Measurements from ENCODE around the gene APOA5. TPM values are rescaled to one million over a fixed set of nuclear protein-coding genes. Genes with fewer than 3 reads are reported as not detected.

The APOA5 gene, protein sequence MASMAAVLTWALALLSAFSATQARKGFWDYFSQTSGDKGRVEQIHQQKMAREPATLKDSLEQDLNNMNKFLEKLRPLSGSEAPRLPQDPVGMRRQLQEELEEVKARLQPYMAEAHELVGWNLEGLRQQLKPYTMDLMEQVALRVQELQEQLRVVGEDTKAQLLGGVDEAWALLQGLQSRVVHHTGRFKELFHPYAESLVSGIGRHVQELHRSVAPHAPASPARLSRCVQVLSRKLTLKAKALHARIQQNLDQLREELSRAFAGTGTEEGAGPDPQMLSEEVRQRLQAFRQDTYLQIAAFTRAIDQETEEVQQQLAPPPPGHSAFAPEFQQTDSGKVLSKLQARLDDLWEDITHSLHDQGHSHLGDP
- 0.03 TPM for polyA plus RNA-seq (2013, experiment 1 of 2)
- polyA plus RNA-seq (2013, experiment 2 of 2): not detected

DNA sequence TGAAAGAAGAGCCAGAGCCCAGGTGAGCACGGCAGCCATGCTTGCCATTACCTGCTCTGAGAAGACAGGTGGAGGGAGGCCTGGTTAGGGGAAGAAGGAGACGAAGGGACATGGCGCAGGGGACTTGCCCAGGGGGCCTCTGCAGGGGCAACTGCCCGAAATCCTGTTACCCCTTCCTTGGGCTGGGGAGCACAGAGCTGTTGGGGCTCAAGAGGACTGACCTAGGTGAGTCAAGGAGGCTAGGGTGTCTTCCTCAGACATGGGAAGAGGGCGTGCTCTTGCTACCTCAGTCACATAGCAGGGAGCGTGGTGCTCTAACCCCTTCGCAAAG is at the start of gene APOA5:
Gene APOA5 (minus strand): TSS at position 67 of the 331 bp plus-strand sequence. CDS start 19 bp downstream, at position 48.
- no peak within 1 kb of the TSS for H3K4me3 ChIP-seq (ENCODE audit: low read length in 2 of 2)
- H3K36me3 ChIP-seq (replicated peaks in 1 of 2; ENCODE audit: control insufficient read depth in 2 of 2, insufficient read depth in 2 of 2, low read length in 2 of 2): peaks cover 0 to 3% of the 10 kb centered on the region in 2 donors
- H2BK120ac ChIP-seq (ENCODE audit: low read depth, low read length): no peak within 1 kb of the TSS
- peak within 1 kb of the TSS; percentile 95 for H2BK15ac ChIP-seq (ENCODE audit: low read length)
- no peak for DNase-seq (ENCODE audit: low spot score)
- WGBS, 2 donors (ENCODE audit: extremely low coverage in 2 of 2, insufficient read length in 2 of 2, insufficient replicate concordance in 1 of 2): no CpG with 5 or more reads among the region's 7 CpGs
- peak within 1 kb of the TSS; percentile 76 for H3K18ac ChIP-seq (ENCODE audit: low read length)
- H4K91ac ChIP-seq (ENCODE audit: low read depth, low read length, poor library complexity): peak within 1 kb of the TSS; percentile 19
- H4K8ac ChIP-seq (ENCODE audit: low read depth, low read length): no peak within 1 kb of the TSS
- H3K27me3 ChIP-seq (ENCODE audit: control insufficient read depth in 3 of 3, insufficient read depth in 3 of 3, low read depth in 1 of 3, low read length in 3 of 3): peaks cover 0 to 12% (median 3%) of the 10 kb centered on the region in 3 experiments
- no peak within 1 kb of the TSS for H3K14ac ChIP-seq (ENCODE audit: low read length)
- H2BK5ac ChIP-seq (ENCODE audit: low read length): peak within 1 kb of the TSS; percentile 33
- no peak within 1 kb of the TSS for H3K4ac ChIP-seq (ENCODE audit: low read length)
- H3K4me1 ChIP-seq (ENCODE audit: control insufficient read depth in 2 of 2, insufficient read depth in 1 of 2, low read depth in 1 of 2, low read length in 2 of 2): peaks cover 7 to 17% of the 10 kb centered on the region in 2 donors
- H3K23ac ChIP-seq (ENCODE audit: low read depth, low read length, poor library complexity): peak within 1 kb of the TSS; percentile 37
- H2AK5ac ChIP-seq (ENCODE audit: low read depth, low read length): peak within 1 kb of the TSS; percentile 49
- H3K4me2 ChIP-seq (ENCODE audit: insufficient read depth, low read length, poor library complexity, severe bottlenecking): peak within 1 kb of the TSS; percentile 27
- no peak within 1 kb of the TSS for H3K9ac ChIP-seq (ENCODE audit: low read depth, low read length, poor library complexity)
- H2BK12ac ChIP-seq (ENCODE audit: low read length): no peak within 1 kb of the TSS
- H3K9me3 ChIP-seq (replicated peaks in 1 of 2; ENCODE audit: control insufficient read depth in 2 of 2, insufficient read depth in 1 of 2, low read depth in 1 of 2, low read length in 2 of 2): no peaks in the 10 kb centered on the region
- no peak within 1 kb of the TSS for H3K27ac ChIP-seq (replicated peaks; ENCODE audit: low read length)
- H2AFZ ChIP-seq (ENCODE audit: low read length): peak within 1 kb of the TSS; percentile 84
- no peaks in the 10 kb centered on the region for H3K79me1 ChIP-seq (ENCODE audit: low read depth, low read length)

DNA sequence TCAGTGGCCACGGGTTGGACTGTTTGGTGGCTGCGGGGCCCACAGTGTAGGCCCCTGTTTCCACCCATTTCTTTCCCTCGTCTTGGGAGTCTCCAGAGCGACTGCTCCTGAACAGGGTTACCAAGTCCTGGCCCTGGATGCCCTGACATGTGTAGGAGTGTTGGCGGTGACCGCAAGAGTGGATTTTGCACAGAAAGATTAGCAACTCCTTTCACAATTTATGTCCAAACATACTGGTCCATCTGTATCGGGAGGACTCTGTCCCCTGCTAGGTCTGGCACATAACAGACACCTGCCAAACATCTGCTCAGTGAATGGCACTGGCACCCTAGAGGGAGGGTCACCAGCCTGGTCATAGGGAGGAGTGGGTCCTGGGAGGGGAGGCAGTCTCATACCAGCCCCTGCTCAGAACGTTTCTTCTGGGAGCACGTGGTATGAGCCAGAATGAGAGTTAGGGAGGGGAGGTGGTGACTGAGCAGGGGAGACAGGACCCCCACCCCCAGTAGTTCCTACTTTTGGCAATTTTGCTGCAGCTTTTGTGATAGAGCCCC is 49.1 kb upstream of the APOA5 start:
- H2BK15ac ChIP-seq (ENCODE audit: low read length): no peak overlapping the region
- H3K79me1 ChIP-seq (ENCODE audit: low read depth, low read length): no peaks in the 10 kb centered on the region
- H3K9me3 ChIP-seq (replicated peaks in 1 of 2; ENCODE audit: control insufficient read depth in 2 of 2, insufficient read depth in 1 of 2, low read depth in 1 of 2, low read length in 2 of 2): no peaks in the 10 kb centered on the region
- no CpG with 5 or more reads among the region's 9 CpGs for WGBS, 2 donors (ENCODE audit: extremely low coverage in 2 of 2, insufficient read length in 2 of 2, insufficient replicate concordance in 1 of 2)
- no peak overlapping the region for H3K14ac ChIP-seq (ENCODE audit: low read length)
- no peak for DNase-seq (ENCODE audit: low spot score)
- H2BK12ac ChIP-seq (ENCODE audit: low read length): no peak overlapping the region
- H3K4me1 ChIP-seq (ENCODE audit: control insufficient read depth in 2 of 2, insufficient read depth in 1 of 2, low read depth in 1 of 2, low read length in 2 of 2): peaks cover 9 to 17% of the 10 kb centered on the region in 2 donors
- no peak overlapping the region for H2AK5ac ChIP-seq (ENCODE audit: low read depth, low read length)
- H3K23ac ChIP-seq (ENCODE audit: low read depth, low read length, poor library complexity): no peak overlapping the region
- no peak overlapping the region for H3K4me2 ChIP-seq (ENCODE audit: insufficient read depth, low read length, poor library complexity, severe bottlenecking)
- no peak overlapping the region for H3K9ac ChIP-seq (ENCODE audit: low read depth, low read length, poor library complexity)
- H2BK120ac ChIP-seq (ENCODE audit: low read depth, low read length): no peak overlapping the region
- no peak overlapping the region for H3K4me3 ChIP-seq (ENCODE audit: low read length in 2 of 2)
- H2AFZ ChIP-seq (ENCODE audit: low read length): peak overlapping the region; percentile 10
- no peak overlapping the region for H4K91ac ChIP-seq (ENCODE audit: low read depth, low read length, poor library complexity)
- H3K36me3 ChIP-seq (replicated peaks in 1 of 2; ENCODE audit: control insufficient read depth in 2 of 2, insufficient read depth in 2 of 2, low read length in 2 of 2): peaks cover 8 to 30% of the 10 kb centered on the region in 2 donors
- H2BK5ac ChIP-seq (ENCODE audit: low read length): no peak overlapping the region
- no peaks in the 10 kb centered on the region for H3K27me3 ChIP-seq (ENCODE audit: control insufficient read depth in 3 of 3, insufficient read depth in 3 of 3, low read depth in 1 of 3, low read length in 3 of 3)
- H3K4ac ChIP-seq (ENCODE audit: low read length): no peak overlapping the region
- H3K27ac ChIP-seq (replicated peaks; ENCODE audit: low read length): no peak overlapping the region
- H4K8ac ChIP-seq (ENCODE audit: low read depth, low read length): no peak overlapping the region
- no peak overlapping the region for H3K18ac ChIP-seq (ENCODE audit: low read length)

DNA sequence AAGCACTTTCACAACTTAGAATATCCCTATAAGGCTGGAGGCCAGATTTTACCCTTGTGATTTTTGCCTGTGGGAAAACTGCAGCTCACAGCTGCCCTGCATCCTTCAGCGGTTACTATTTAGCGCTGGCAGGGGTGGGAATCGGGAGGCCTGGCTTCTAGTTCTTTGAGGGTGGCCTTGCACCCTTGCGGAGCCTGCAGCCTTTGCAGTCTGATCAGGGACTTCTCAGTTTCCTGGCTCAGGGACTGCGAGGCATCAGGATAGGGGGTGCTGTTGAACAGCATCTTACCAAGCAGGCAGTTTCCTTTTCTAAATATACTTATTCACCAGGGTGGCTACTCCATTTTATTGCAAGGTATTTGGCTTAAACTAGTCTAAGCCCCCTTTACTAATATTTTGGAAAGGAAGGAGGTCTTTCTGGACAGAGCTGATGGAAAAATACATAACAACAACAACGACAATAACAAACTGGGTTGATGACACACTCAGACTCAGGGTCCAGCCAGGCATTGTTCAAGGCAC is 48.6 kb upstream of the APOA5 start:
- peaks cover 9 to 21% of the 10 kb centered on the region in 2 donors for H3K4me1 ChIP-seq (ENCODE audit: control insufficient read depth in 2 of 2, insufficient read depth in 1 of 2, low read depth in 1 of 2, low read length in 2 of 2)
- no peak for DNase-seq (ENCODE audit: low spot score)
- no peak overlapping the region for H3K4me3 ChIP-seq (ENCODE audit: low read length in 2 of 2)
- no CpG with 5 or more reads among the region's 6 CpGs for WGBS, 2 donors (ENCODE audit: extremely low coverage in 2 of 2, insufficient read length in 2 of 2, insufficient replicate concordance in 1 of 2)
- H2BK5ac ChIP-seq (ENCODE audit: low read length): no peak overlapping the region
- no peak overlapping the region for H3K23ac ChIP-seq (ENCODE audit: low read depth, low read length, poor library complexity)
- no peak overlapping the region for H3K4me2 ChIP-seq (ENCODE audit: insufficient read depth, low read length, poor library complexity, severe bottlenecking)
- peaks cover 8 to 25% of the 10 kb centered on the region in 2 donors for H3K36me3 ChIP-seq (replicated peaks in 1 of 2; ENCODE audit: control insufficient read depth in 2 of 2, insufficient read depth in 2 of 2, low read length in 2 of 2)
- no peak overlapping the region for H3K4ac ChIP-seq (ENCODE audit: low read length)
- no peak overlapping the region for H2BK120ac ChIP-seq (ENCODE audit: low read depth, low read length)
- H3K79me1 ChIP-seq (ENCODE audit: low read depth, low read length): no peaks in the 10 kb centered on the region
- H4K8ac ChIP-seq (ENCODE audit: low read depth, low read length): no peak overlapping the region
- H4K91ac ChIP-seq (ENCODE audit: low read depth, low read length, poor library complexity): no peak overlapping the region
- H2BK12ac ChIP-seq (ENCODE audit: low read length): no peak overlapping the region
- no peak overlapping the region for H3K27ac ChIP-seq (replicated peaks; ENCODE audit: low read length)
- H2AFZ ChIP-seq (ENCODE audit: low read length): peak overlapping the region; percentile 10
- no peak overlapping the region for H2AK5ac ChIP-seq (ENCODE audit: low read depth, low read length)
- H3K27me3 ChIP-seq (ENCODE audit: control insufficient read depth in 3 of 3, insufficient read depth in 3 of 3, low read depth in 1 of 3, low read length in 3 of 3): peaks cover 0 to 5% (median 0%) of the 10 kb centered on the region in 3 experiments
- H3K9me3 ChIP-seq (replicated peaks in 1 of 2; ENCODE audit: control insufficient read depth in 2 of 2, insufficient read depth in 1 of 2, low read depth in 1 of 2, low read length in 2 of 2): no peaks in the 10 kb centered on the region
- H2BK15ac ChIP-seq (ENCODE audit: low read length): no peak overlapping the region
- H3K9ac ChIP-seq (ENCODE audit: low read depth, low read length, poor library complexity): no peak overlapping the region
- H3K14ac ChIP-seq (ENCODE audit: low read length): no peak overlapping the region
- H3K18ac ChIP-seq (ENCODE audit: low read length): no peak overlapping the region
